Hepatocyte (in vitro differentiated cells): ENCODE measurements around the gene TRPM2.

Source experiments
- EZH2phosphoT487 ChIP-seq: fragments of 200-600 bp; sonication (generic); IDR thresholded peaks from one replicate; pipeline ENCODE4 v1.6.1; 2018; ENCODE audit warnings: antibody characterized with exemption, mild to moderate bottlenecking, low read depth, moderate library complexity; ENCODE audit not compliant: unreplicated experiment, severe bottlenecking
- TF ChIP-seq, protein P1 (sequence below): fragments of 200-600 bp; sonication (generic); IDR thresholded peaks from 2 replicates; pipeline ENCODE4 v1.5.1; 2016; ENCODE audit warnings: antibody characterized with exemption, mild to moderate bottlenecking; ENCODE audit not compliant: poor library complexity

DNA sequence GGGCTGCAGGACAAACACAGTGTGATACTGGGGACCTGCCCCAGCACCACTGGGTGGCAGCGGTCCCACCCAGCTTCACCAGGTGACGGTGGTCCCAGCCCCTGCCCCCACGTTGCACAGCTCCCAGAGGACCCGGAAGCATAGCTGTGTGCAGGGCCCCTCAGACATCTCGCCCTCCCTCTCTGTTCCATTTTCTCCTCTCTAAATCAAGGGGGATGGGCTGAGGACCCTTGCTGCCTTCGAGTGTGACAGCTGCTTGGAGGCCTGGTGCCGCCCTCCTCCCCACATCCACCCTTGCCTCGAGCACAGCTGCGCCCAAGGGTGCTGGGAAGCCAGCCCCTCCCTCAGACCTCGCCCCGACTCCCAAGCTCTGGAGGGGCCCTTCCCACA, 85.8 kb downstream of the TRPM2 start:
- no peak for TF ChIP-seq EZH2phosphoT487
- TF ChIP-seq, protein P1, sequence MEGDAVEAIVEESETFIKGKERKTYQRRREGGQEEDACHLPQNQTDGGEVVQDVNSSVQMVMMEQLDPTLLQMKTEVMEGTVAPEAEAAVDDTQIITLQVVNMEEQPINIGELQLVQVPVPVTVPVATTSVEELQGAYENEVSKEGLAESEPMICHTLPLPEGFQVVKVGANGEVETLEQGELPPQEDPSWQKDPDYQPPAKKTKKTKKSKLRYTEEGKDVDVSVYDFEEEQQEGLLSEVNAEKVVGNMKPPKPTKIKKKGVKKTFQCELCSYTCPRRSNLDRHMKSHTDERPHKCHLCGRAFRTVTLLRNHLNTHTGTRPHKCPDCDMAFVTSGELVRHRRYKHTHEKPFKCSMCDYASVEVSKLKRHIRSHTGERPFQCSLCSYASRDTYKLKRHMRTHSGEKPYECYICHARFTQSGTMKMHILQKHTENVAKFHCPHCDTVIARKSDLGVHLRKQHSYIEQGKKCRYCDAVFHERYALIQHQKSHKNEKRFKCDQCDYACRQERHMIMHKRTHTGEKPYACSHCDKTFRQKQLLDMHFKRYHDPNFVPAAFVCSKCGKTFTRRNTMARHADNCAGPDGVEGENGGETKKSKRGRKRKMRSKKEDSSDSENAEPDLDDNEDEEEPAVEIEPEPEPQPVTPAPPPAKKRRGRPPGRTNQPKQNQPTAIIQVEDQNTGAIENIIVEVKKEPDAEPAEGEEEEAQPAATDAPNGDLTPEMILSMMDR, result no peak
